NCI-H2029 treated with DMSO at 0.1 percent for 48 hours (cell line): Measurements from ENCODE around the gene CFL1.
A peak's percentile ranks its signal among the peaks of the same experiment; 100 is the strongest.
"Not testable (repeated sequence)": the region's sequence is repeated elsewhere in the genome, so short reads cannot be mapped to it uniquely, and the experiment has no call there.

ENCODE experiments used
- DNase-seq: peaks from one replicate; lab custom pipeline; 2025; lab: John Stamatoyannopoulos, UW

Gene CFL1

GRCh38 chr11:65832231-65832630 is 25.7 kb downstream of the CFL1 start:
- DNase-seq, result not testable (repeated sequence)

GRCh38 chr11:65829459-65829858 is 28.5 kb downstream of the CFL1 start:
- no peak for DNase-seq

- no peak for DNase-seq
Measured at GRCh38 chr11:65826984-65827735, 30.8 kb downstream of the CFL1 start.

DNA sequence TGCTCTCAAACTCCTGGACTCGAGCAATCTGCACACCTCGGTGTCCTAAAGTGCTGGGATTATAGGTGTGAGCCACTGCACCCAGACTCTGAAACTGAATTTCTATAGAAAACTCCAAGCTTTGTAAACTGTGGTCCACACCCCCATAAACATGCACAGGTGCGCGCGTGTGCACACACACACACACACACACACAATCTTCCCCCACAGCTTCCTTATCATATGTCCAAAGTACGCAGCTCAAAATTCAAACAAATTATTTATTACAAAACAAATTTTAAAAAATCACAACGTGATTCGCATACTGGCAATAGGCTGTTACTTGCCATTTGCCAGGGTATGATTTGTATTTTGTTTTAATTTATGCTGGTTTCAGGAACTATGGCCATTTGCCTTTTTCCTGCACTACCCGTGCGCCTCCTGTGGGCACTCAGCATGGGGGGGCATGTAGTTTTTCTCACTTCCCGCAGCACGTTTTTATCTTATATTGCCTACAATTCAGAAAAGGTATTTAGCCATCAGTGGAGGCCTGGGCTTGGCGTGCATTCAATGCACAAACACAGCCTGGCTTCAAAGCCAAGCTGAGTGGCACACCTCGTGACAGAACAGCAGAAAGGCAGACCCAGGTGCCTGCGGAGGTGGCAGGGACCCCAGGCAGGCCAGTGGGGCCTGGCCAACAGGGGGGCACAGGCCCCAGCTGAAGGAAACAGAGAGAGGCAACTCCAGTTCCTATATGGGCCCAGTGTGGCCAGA is 35.0 kb downstream of the CFL1 start:
- DNase-seq, result no peak

DNA sequence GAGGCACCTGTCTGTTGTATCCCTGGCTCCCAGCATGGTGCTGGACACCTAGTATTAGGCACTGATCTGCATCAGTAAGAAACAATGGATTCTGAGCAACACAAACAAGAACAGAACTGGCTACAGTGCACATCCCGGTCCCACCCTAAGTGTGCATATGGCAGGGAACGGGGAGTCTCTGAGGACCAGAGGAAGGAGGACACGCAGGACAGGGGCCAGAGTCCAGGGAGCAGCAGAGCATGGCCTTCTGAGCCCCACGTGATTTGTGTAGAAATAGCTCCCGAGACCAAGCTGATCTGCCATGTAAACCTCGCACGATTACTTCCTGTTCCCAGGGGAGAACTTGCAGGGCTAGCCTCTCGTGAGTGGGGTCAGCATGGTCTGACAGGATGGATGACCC is 36.9 kb downstream of the CFL1 start:
- no peak for DNase-seq

- DNase-seq, result peak; percentile 30
Measured at GRCh38 chr11:65817835-65818680, 39.9 kb downstream of the CFL1 start.

- DNase-seq, result no peak
Measured at GRCh38 chr11:65817312-65817834, 40.6 kb downstream of the CFL1 start.

GRCh38 chr11:65816696-65817095 is 41.3 kb downstream of the CFL1 start:
- no peak for DNase-seq

GRCh38 chr11:65814986-65815565 is 42.9 kb downstream of the CFL1 start:
- DNase-seq, result no peak

DNA sequence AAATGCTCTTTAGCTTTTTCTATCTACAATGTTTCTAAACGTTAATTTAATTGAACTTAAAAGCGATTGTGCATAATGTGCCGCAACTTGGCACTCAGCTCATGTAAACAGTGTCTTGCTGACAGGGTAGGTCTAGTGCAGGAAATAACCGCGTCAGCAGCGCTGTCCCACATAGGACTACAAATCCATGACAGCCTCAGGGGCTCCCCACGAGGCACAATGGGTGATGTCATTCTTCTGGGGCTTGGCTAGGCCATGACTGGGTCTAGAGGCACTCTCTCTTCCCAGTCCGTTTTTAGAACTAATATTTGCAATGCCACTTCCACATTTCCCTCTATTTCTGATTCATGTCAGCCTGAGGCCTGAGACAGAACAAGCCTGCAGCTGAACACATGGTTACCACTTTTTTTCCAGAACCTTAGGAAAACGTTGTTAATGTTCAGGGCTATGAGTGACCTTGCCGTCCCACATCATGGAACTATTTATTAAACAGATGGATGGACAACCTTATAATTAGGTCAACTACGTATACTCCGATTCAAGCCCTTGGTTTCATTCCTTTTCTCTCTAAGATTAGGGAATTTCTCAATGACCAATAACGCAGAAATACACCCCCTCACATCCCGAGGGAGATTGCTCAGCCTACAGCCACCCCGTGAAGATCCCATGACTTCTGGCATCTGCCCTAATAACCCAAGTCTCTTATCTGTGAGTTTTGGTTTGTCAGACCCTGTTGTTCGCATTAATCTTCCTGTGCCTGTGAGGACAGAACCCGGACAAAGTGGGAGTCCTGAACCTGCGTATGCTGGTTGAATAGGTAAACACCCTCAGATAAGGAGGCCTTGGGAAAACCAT is 43.6 kb downstream of the CFL1 start:
- no peak for DNase-seq

GRCh38 chr11:65811764-65812475 is 46.1 kb downstream of the CFL1 start:
- no peak for DNase-seq

GRCh38 chr11:65810046-65810868 is 47.7 kb downstream of the CFL1 start:
- no peak for DNase-seq

GRCh38 chr11:65809496-65809895 is 48.5 kb downstream of the CFL1 start:
- no peak for DNase-seq

GRCh38 chr11:65808744-65809341 is 49.1 kb downstream of the CFL1 start:
- no peak for DNase-seq

DNA sequence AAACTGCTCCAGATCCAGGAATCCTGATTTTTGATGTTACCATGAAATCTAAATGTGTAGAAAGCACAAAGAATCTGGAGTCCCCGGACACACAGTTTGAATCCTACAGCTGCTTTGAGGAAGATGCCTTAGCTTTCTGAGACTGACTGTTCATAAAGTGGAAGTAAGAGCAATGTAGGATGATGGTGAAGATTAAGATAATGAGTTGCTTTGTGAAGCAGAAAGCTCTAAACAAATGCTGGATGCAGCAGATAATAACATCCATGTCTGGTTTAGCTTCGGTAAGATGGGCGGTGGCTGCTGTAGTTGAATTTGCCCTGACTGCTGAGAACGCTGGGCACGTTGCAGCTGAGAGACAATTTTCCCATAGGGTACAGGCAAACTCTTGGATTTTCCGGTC is 51.0 kb downstream of the CFL1 start:
- DNase-seq, result no peak
